Superior temporal gyrus (tissue), 1 donor: ENCODE measurements around the gene ZNF420.

Source experiments
- DNase-seq: peaks from one replicate; pipeline ENCODE4 v3.0.0-alpha.2; 2016; ENCODE audit errors: extremely low spot score

The ZNF420 gene

GRCh38 chr19:37148214-37148613, 70.0 kb downstream of the ZNF420 start:
- DNase-seq, result no peak

DNA sequence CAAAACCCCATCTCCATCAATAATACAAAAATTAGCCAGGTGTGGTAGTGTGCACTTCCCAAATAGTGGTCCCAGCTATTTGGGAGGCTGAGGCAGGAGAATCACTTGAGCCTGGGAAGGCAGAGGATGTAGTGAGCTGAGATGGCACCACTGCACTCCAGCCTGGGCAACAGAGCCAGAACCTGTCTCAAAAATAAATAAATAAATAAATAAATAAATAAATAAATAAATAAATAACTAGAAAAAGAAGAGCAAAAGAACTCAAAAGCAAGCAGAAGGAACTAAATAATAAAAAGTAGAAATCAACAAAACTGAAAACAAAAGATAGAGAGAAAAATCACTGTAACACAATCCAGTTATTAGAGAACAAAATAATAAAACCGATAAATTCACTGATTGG, 81.9 kb downstream of the ZNF420 start:
- DNase-seq, result no peak

- no peak for DNase-seq
Observed at GRCh38 chr19:37165635-37166034, 87.4 kb downstream of the ZNF420 start.

DNA sequence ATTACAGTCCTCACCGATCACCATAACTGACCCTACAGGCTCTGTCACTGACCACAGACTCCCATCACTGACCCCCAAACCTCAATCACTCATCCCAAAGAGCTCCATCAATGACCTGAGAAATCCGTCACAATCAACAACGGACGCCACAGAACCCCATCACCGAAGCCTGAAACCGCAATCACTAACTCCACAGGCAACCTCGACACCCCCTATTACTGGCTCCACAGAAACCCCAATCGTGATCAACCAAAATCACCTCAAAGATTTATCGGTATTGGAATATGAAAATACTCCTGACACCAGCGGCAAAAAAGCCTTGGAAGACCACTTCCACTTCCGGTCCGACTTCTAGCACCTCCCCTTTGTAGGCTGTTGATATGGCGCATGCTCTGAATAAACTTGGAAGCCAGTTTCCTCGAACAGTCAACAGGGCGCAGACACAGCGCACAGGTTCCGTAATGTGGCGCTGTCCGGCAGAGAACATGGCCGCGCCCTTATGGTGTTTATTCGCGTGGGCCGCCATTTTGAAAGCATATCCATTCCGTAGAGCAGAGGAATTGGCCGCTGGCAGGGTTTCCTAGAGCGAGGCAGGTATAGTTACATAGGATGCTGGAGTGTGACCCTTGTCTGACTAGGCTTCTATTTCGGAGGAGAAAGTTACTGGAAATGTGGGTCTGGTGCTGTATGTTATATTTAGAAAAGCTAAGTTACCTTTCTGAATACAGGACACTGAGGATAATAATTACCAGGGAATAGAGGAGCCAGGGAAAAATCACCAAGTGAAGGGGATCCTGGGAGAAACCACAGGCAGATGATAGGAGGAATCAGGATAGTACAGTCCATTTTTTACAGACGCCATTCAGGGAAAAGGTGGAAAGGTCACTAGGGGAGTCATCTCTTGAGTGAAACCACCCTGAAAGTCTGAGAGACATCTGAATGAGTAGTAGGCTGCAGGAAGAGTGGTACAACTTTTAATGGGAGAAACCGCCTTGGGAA, 94.4 kb downstream of the ZNF420 start, which contains the start of gene ZNF585A:
Gene ZNF585A (minus strand): TSS at position 328 of the 999 bp plus-strand sequence. CDS start 2,785 bp downstream, outside the sequence.
- DNase-seq, result peak; percentile 99
